Peyer's patch (tissue), 4 donors: ENCODE results near the gene EEFSEC.

ENCODE experiments used
- CTCF ChIP-seq, 6 experiments: fragments of 450-650 bp in 4 of 6; fragments of 200-600 bp in 2 of 6; sonication (generic) in 1 of 6; IDR thresholded peaks; one replicate each; pipeline ENCODE4 v1.5.1; 2017 to 2019; ENCODE audit warnings: antibody characterized with exemption in 6 of 6, mild to moderate bottlenecking in 3 of 6, moderate library complexity in 1 of 6
- POLR2A ChIP-seq, 2 donors: fragments of 450-650 bp; IDR thresholded peaks; one replicate each; pipeline ENCODE4 v1.5.1; 2017; ENCODE audit warnings: antibody characterized with exemption in 2 of 2, mild to moderate bottlenecking in 2 of 2, moderate library complexity in 2 of 2

- TF ChIP-seq CTCF (IDR thresholded peaks at IDR 0.05): no peak
- no peak for TF ChIP-seq POLR2A (IDR thresholded peaks at IDR 0.05)
Measured at GRCh38 chr3:128372707-128373533, 219.6 kb downstream of the EEFSEC start.
